Urinary bladder (tissue), 4 donors: Measurements from ENCODE around the gene PRKCZ. TPM values are rescaled to one million over a fixed set of nuclear protein-coding genes. Genes with fewer than 3 reads are reported as not detected.

Experiments
- DNase-seq: peaks from one replicate; pipeline ENCODE4 v3.0.0-alpha.2; 2015; ENCODE audit errors: extremely low spot score
- H3K27ac ChIP-seq: one replicate; pipeline ENCODE4 v1.5.1; 2013; ENCODE audit warnings: low read depth, mild to moderate bottlenecking, moderate library complexity
- H3K36me3 ChIP-seq: one replicate; pipeline ENCODE4 v1.6.1; 2013; ENCODE audit warnings: mild to moderate bottlenecking, moderate library complexity; ENCODE audit not compliant: insufficient read depth
- H3K4me1 ChIP-seq: one replicate; pipeline ENCODE4 v1.6.1; 2013; ENCODE audit warnings: mild to moderate bottlenecking, moderate library complexity; ENCODE audit not compliant: insufficient read depth
- H3K4me3 ChIP-seq: one replicate; pipeline ENCODE4 v1.5.1; 2013; ENCODE audit warnings: low read depth, low read length
- WGBS: extraction: QIAGEN DNeasy Blood & Tissue Kit; methylation state at CpG from one replicate; pipeline ENCODE4 v1.1.7; 2013; 5-methylcytosine and 5-hydroxymethylcytosine counted together
- polyA plus RNA-seq: library from polyadenylated mRNA; stranded (reverse); fragments of 200-250 nt; gene quantifications from one replicate; pipeline ENCODE4 v1.2.3, GENCODE V29; 2013
- total RNA-seq: library from RNA; depleted of rRNA; stranded (reverse); fragments of >200 nt; gene quantifications from one replicate; pipeline ENCODE4 v1.2.3, GENCODE V29; 2014
- donor health status: healthy with polysubstance abuse.
- donor health status: healthy.

The PRKCZ gene
- total and polyA plus RNA-seq, 2 donors, result 6.3 to 6.6 TPM

- WGBS, result 51% methylated on average over 25 of the region's 25 CpGs
- H3K27ac ChIP-seq, result no peak overlapping the region
- no peaks in the 10 kb centered on the region for H3K4me1 ChIP-seq
- DNase-seq, result no peak
- no peaks in the 10 kb centered on the region for H3K36me3 ChIP-seq
- no peak overlapping the region for H3K4me3 ChIP-seq
Observed at GRCh38 chr1:2072109-2072806, 22.0 kb downstream of the PRKCZ start.

- WGBS, result 82% methylated on average over 14 of the region's 14 CpGs
- no peaks in the 10 kb centered on the region for H3K4me1 ChIP-seq
- no peak overlapping the region for H3K27ac ChIP-seq
- no peak for DNase-seq
- H3K4me3 ChIP-seq, result no peak overlapping the region
- no peaks in the 10 kb centered on the region for H3K36me3 ChIP-seq
Observed at GRCh38 chr1:2072891-2073290, 22.7 kb downstream of the PRKCZ start.

- 39% methylated on average over 59 of the region's 59 CpGs for WGBS
Observed at GRCh38 chr1:2073382-2074230, 23.4 kb downstream of the PRKCZ start.

GRCh38 chr1:2074396-2074795, 24.2 kb downstream of the PRKCZ start:
- no peak overlapping the region for H3K4me3 ChIP-seq
- WGBS, result 58% methylated on average over 19 of the region's 19 CpGs

More at GRCh38 chr1:2073382-2074230, 23.4 kb downstream of the PRKCZ start:
- no peak overlapping the region for H3K27ac ChIP-seq
- H3K4me1 ChIP-seq, result no peaks in the 10 kb centered on the region
- H3K4me3 ChIP-seq, result no peak overlapping the region
- no peaks in the 10 kb centered on the region for H3K36me3 ChIP-seq
- DNase-seq, result peak; percentile 31

GRCh38 chr1:2074944-2075740, 24.9 kb downstream of the PRKCZ start:
- WGBS, result 75% methylated on average over 38 of the region's 38 CpGs
- Histone ChIP-seq H3K36me3 (no peaks in the 10 kb centered on the region), H3K27ac (no peak overlapping the region), H3K4me1 (no peaks in the 10 kb centered on the region), H3K4me3 (no peak overlapping the region)
- DNase-seq, result no peak

More at GRCh38 chr1:2074396-2074795, 24.2 kb downstream of the PRKCZ start:
- no peak for DNase-seq
- H3K4me1 ChIP-seq, result no peaks in the 10 kb centered on the region
- H3K36me3 ChIP-seq, result no peaks in the 10 kb centered on the region
- no peak overlapping the region for H3K27ac ChIP-seq

- H3K36me3 ChIP-seq, result no peaks in the 10 kb centered on the region
- 93% methylated on average over 21 of the region's 21 CpGs for WGBS
- no peak overlapping the region for H3K27ac ChIP-seq
- no peak for DNase-seq
- H3K4me3 ChIP-seq, result no peak overlapping the region
- no peaks in the 10 kb centered on the region for H3K4me1 ChIP-seq
Observed at GRCh38 chr1:2076826-2077225, 26.6 kb downstream of the PRKCZ start.

GRCh38 chr1:2078170-2078569, 28.0 kb downstream of the PRKCZ start:
- Histone ChIP-seq H3K27ac (no peak overlapping the region), H3K4me1 (no peaks in the 10 kb centered on the region), H3K36me3 (no peaks in the 10 kb centered on the region), H3K4me3 (no peak overlapping the region)
- DNase-seq, result no peak
- WGBS, result 93% methylated on average over 7 of the region's 7 CpGs

- Histone ChIP-seq H3K27ac (no peak overlapping the region), H3K36me3 (no peaks in the 10 kb centered on the region), H3K4me1 (no peaks in the 10 kb centered on the region), H3K4me3 (no peak overlapping the region)
- DNase-seq, result no peak
- WGBS, result 96% methylated on average over 28 of the region's 28 CpGs
Observed at GRCh38 chr1:2079396-2080085, 29.3 kb downstream of the PRKCZ start.

GRCh38 chr1:2080140-2080539, 29.9 kb downstream of the PRKCZ start:
- H3K36me3 ChIP-seq, result no peaks in the 10 kb centered on the region
- no peak overlapping the region for H3K27ac ChIP-seq
- no peak overlapping the region for H3K4me3 ChIP-seq
- 92% methylated on average over 16 of the region's 16 CpGs for WGBS
- DNase-seq, result no peak
- H3K4me1 ChIP-seq, result no peaks in the 10 kb centered on the region

- Histone ChIP-seq H3K36me3 (no peaks in the 10 kb centered on the region), H3K4me1 (no peaks in the 10 kb centered on the region), H3K27ac (no peak overlapping the region), H3K4me3 (no peak overlapping the region)
- no peak for DNase-seq
- 94% methylated on average over 20 of the region's 20 CpGs for WGBS
Observed at GRCh38 chr1:2080884-2081283, 30.7 kb downstream of the PRKCZ start.

- no peak for DNase-seq
- WGBS, result 89% methylated on average over 20 of the region's 20 CpGs
- no peaks in the 10 kb centered on the region for H3K36me3 ChIP-seq
- H3K4me1 ChIP-seq, result no peaks in the 10 kb centered on the region
- no peak overlapping the region for H3K4me3 ChIP-seq
- H3K27ac ChIP-seq, result no peak overlapping the region
Observed at GRCh38 chr1:2081326-2081885, 31.2 kb downstream of the PRKCZ start.

- DNase-seq, result no peak
- 90% methylated on average over 22 of the region's 22 CpGs for WGBS
- Histone ChIP-seq H3K4me1 (no peaks in the 10 kb centered on the region), H3K36me3 (no peaks in the 10 kb centered on the region), H3K27ac (no peak overlapping the region), H3K4me3 (no peak overlapping the region)
Observed at GRCh38 chr1:2082064-2082463, 31.9 kb downstream of the PRKCZ start.

GRCh38 chr1:2083666-2084065, 33.5 kb downstream of the PRKCZ start:
- WGBS, result 80% methylated on average over 18 of the region's 18 CpGs
- H3K4me3 ChIP-seq, result no peak overlapping the region

More at GRCh38 chr1:2083666-2084065, 33.5 kb downstream of the PRKCZ start:
- Histone ChIP-seq H3K36me3 (no peaks in the 10 kb centered on the region), H3K4me1 (no peaks in the 10 kb centered on the region), H3K27ac (no peak overlapping the region)
- no peak for DNase-seq
